Endothelial cell of umbilical vein (primary cell): Measurements from ENCODE around the gene ABHD4. TPM values are rescaled to one million over a fixed set of nuclear protein-coding genes. Genes with fewer than 3 reads are reported as not detected.
A peak's percentile ranks its signal among the peaks of the same experiment; 100 is the strongest.

ENCODE experiments used
- BruUV-seq: library from RNA; stranded (reverse); fragments of 400-500 nt; replicated peaks from 2 replicates; lab custom pipeline; 2021; lab: Mats Ljungman, UMichigan
- CTCF ChIA-PET: fragments of 300-600, 350-600 bp; sonication (Branson Sonifier 250); formaldehyde crosslinking; loops from one replicate; lab custom pipeline; 2021; ENCODE audit warnings: antibody characterized with exemption, inconsistent platforms; lab: Charles Lee
- POLR2A ChIA-PET: fragments of 300-600, 350-600 bp; sonication (Branson Sonifier 250); formaldehyde crosslinking; loops from one replicate; lab custom pipeline; 2021; ENCODE audit warnings: antibody characterized with exemption, inconsistent platforms; lab: Charles Lee
- DNase-seq: peaks from one replicate; pipeline ENCODE4 v3.0.0-alpha.2; 2011; ENCODE audit warnings: low read depth, low spot score
- FAIRE-seq: peaks from 2 replicates; lab custom pipeline; 2011; peaks lifted over from hg19 to GRCh38; lab: Jason Lieb, UNC
- H2AFZ ChIP-seq: 2 replicates; pipeline ENCODE4 v1.6.0; 2012; ENCODE audit warnings: low read depth, low read length, control low read depth, inconsistent platforms
- H3K27ac ChIP-seq: 2 replicates; pipeline ENCODE4 v1.5.1; 2011; ENCODE audit warnings: low read depth, mild to moderate bottlenecking, control low read depth, low read length, moderate library complexity; ENCODE audit not compliant: insufficient read depth
- H3K27me3 ChIP-seq, 2 experiments: 2 replicates each; pipeline versions ENCODE4 v1.6.0 to v1.6.1; 2011; ENCODE audit warnings: low read length in 2 of 2, mixed read lengths in 1 of 2; ENCODE audit not compliant: control insufficient read depth in 2 of 2, insufficient read depth in 2 of 2
- H3K36me3 ChIP-seq, 2 experiments: 2 replicates in 1 of 2; 3 replicates in 1 of 2; pipeline ENCODE4 v1.5.1; 2011; ENCODE audit warnings: low read length in 2 of 2, mild to moderate bottlenecking in 1 of 2, moderate library complexity in 1 of 2; ENCODE audit not compliant: control insufficient read depth in 2 of 2, insufficient read depth in 2 of 2; ENCODE audit errors: extremely low read depth in 1 of 2
- H3K4me1 ChIP-seq: 3 replicates; pipeline ENCODE4 v1.5.1; 2011; ENCODE audit warnings: mild to moderate bottlenecking, low read length; ENCODE audit not compliant: control insufficient read depth, insufficient read depth; ENCODE audit errors: extremely low read depth
- H3K4me2 ChIP-seq: 2 replicates; pipeline ENCODE4 v1.6.1; 2011; ENCODE audit warnings: low read length, control low read depth, mixed read lengths; ENCODE audit not compliant: insufficient read depth
- H3K4me3 ChIP-seq, 3 experiments: fragments of 200-600 bp in 1 of 3; sonication (generic), shearing (Covaris generic) in 1 of 3; replicated peaks in 1 of 3; 2 replicates each; pipeline ENCODE4 v1.5.1; 2011 to 2016; ENCODE audit warnings: control low read depth in 3 of 3, low read length in 3 of 3, mild to moderate bottlenecking in 2 of 3, inconsistent platforms in 1 of 3, low read depth in 1 of 3, moderate library complexity in 1 of 3; ENCODE audit not compliant: insufficient read depth in 1 of 3
- H3K79me2 ChIP-seq: 2 replicates; pipeline ENCODE4 v1.6.0; 2012; ENCODE audit warnings: low read length, inconsistent platforms; ENCODE audit not compliant: control insufficient read depth, insufficient read depth
- H3K9ac ChIP-seq: replicated peaks from 2 replicates; pipeline ENCODE3; 2011; ENCODE audit warnings: low read length, control low read depth; ENCODE audit not compliant: insufficient read depth; ENCODE audit errors: extremely low read depth
- H3K9me1 ChIP-seq: replicated peaks from 3 replicates; pipeline ENCODE4 v1.6.0; 2011; ENCODE audit warnings: mild to moderate bottlenecking, low read length; ENCODE audit not compliant: control insufficient read depth, insufficient read depth; ENCODE audit errors: extremely low read depth
- H3K9me3 ChIP-seq: replicated peaks from 2 replicates; pipeline ENCODE4 v1.5.1; 2012; ENCODE audit warnings: low read length, inconsistent platforms; ENCODE audit not compliant: control insufficient read depth, insufficient read depth
- H4K20me1 ChIP-seq: replicated peaks from 2 replicates; pipeline ENCODE3; 2011; ENCODE audit warnings: mild to moderate bottlenecking, low read length; ENCODE audit not compliant: control insufficient read depth, insufficient read depth; ENCODE audit errors: extremely low read depth
- EZH2 ChIP-seq: IDR thresholded peaks from 2 replicates; pipeline ENCODE4 v1.6.1; 2012; ENCODE audit warnings: borderline replicate concordance, low read depth, mild to moderate bottlenecking, moderate library complexity, low read length, inconsistent platforms; ENCODE audit not compliant: severe bottlenecking
- FOS ChIP-seq: IDR thresholded peaks from 2 replicates; pipeline ENCODE4 v1.6.1; 2011; ENCODE audit warnings: mild to moderate bottlenecking, low read length, moderate library complexity, borderline replicate concordance; ENCODE audit not compliant: insufficient read depth
- GATA2 ChIP-seq: IDR thresholded peaks from 2 replicates; pipeline ENCODE4 v1.7.0; 2011; ENCODE audit warnings: low read depth, mild to moderate bottlenecking, moderate library complexity, mixed read lengths, low read length; ENCODE audit not compliant: insufficient read length, insufficient read depth
- JUN ChIP-seq: IDR thresholded peaks from 2 replicates; pipeline ENCODE4 v1.6.1; 2011; ENCODE audit warnings: borderline replicate concordance, low read depth; ENCODE audit not compliant: insufficient read length, insufficient read depth
- MYC ChIP-seq: IDR thresholded peaks from one replicate; pipeline ENCODE4 v1.6.1; 2011; ENCODE audit warnings: mild to moderate bottlenecking, low read depth, low read length
- POLR2A ChIP-seq: IDR thresholded peaks from 2 replicates; pipeline ENCODE4 v1.6.1; 2012; ENCODE audit warnings: low read depth, mild to moderate bottlenecking, control low read depth, low read length
- POLR2AphosphoS5 ChIP-seq: IDR thresholded peaks from 2 replicates; pipeline ENCODE4 v1.6.1; 2012; ENCODE audit warnings: low read depth, mild to moderate bottlenecking, control low read depth, low read length, moderate library complexity; ENCODE audit not compliant: insufficient read depth
- dilution Hi-C: fragments of 300-500 bp; cut with MboI; formaldehyde crosslinking; loops from one replicate; pipeline ENCODE4 v1.15.0; 2019; ENCODE audit warnings: low sequenced_read_pairs; ENCODE audit not compliant: extremely low pct_ligation_motif_present
- intact Hi-C: fragments of 100-400 bp; cut with micrococcal nuclease; formaldehyde crosslinking; loops from one replicate; pipeline ENCODE4 v1.10.0; 2022
- polyA plus RNA-seq, 4 experiments: library from polyadenylated mRNA; depleted of rRNA in 3 of 4; stranded (reverse) in 3 of 4; unstranded in 1 of 4; fragments of >200 nt; gene quantifications; 2 replicates each; pipeline versions ENCODE4 v1.2.1 to v1.2.3, GENCODE V29; 2011 to 2012; ENCODE audit warnings: missing spikeins in 1 of 4
- total RNA-seq: library from RNA; stranded (reverse); gene quantifications from 2 replicates; pipeline ENCODE4 v1.2.3, GENCODE V29; 2021
- TF ChIP-seq, protein P1 (sequence below): IDR thresholded peaks from 2 replicates; pipeline ENCODE4 v1.6.1; 2011; ENCODE audit not compliant: insufficient read depth, insufficient read length
- TF ChIP-seq, protein P2 (sequence below), 2 donors: IDR thresholded peaks; 1 replicate in 1 of 2; 2 replicates in 1 of 2; pipeline ENCODE4 v1.5.1; 2011; ENCODE audit warnings: low read length in 2 of 2, mild to moderate bottlenecking in 2 of 2, moderate library complexity in 2 of 2, control low read depth in 1 of 2, inconsistent platforms in 1 of 2, low read depth in 1 of 2; ENCODE audit not compliant: insufficient read depth in 1 of 2; ENCODE audit errors: extremely low read depth in 1 of 2

The ABHD4 gene
- total and polyA plus RNA-seq, 2 donors (not counting 3 experiments of a cell fraction or from before 2014, with no cell fraction given), result 34.8 to 45.5 TPM

DNA sequence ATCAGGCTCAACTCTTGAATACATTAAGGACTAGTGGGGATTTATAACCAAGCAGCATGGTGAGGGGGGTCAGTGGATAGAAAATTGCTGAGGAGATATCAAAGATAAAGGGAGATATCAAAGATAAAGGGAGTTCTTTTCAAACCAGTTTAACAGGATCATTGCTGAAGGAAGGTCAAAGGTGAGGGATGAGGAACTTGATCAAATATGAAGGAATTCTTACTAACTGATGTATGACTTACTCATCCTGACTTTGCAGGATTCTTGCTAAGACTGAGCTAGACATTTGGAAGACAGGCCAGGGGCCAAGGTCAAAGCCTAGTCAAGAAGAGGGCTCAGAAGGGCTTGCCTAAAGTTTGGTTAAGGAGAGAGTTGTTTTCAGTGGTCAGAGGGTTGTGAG is 4.8 kb downstream of the ABHD4 start:
- no peaks in the 10 kb centered on the region for H4K20me1 ChIP-seq
- ChIA-PET POLR2A (no interaction called here), CTCF (interaction anchor here (0.8 to 1.7 kb wide), 2 partner anchors 9 to 50 kb away, joined by 3 to 6 read pairs; no protein-coding TSS in a partner anchor)
- no peaks in the 10 kb centered on the region for H3K9me3 ChIP-seq
- TF ChIP-seq GATA2, result peak; percentile 53
- TF ChIP-seq, protein P1, sequence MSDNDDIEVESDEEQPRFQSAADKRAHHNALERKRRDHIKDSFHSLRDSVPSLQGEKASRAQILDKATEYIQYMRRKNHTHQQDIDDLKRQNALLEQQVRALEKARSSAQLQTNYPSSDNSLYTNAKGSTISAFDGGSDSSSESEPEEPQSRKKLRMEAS, result no peak
- intact Hi-C loops, result no loop called here
- no peak overlapping the region for H3K4me3 ChIP-seq
- dilution Hi-C loops, result no loop called here
- BruUV-seq, result no TSS peak
- H3K9me1 ChIP-seq, result no peaks in the 10 kb centered on the region
- no peak overlapping the region for H3K9ac ChIP-seq
- H2AFZ ChIP-seq, result no peak overlapping the region
- no peak overlapping the region for H3K4me2 ChIP-seq
- FAIRE-seq, result no peak
- peaks cover 12% of the 10 kb centered on the region for H3K4me1 ChIP-seq
- no peaks in the 10 kb centered on the region for H3K27me3 ChIP-seq
- H3K36me3 ChIP-seq, result peaks cover 3 to 27% of the 10 kb centered on the region in 2 experiments
- H3K27ac ChIP-seq, result no peak overlapping the region
- H3K79me2 ChIP-seq, result peaks cover 1% of the 10 kb centered on the region
- no peak for DNase-seq

DNA sequence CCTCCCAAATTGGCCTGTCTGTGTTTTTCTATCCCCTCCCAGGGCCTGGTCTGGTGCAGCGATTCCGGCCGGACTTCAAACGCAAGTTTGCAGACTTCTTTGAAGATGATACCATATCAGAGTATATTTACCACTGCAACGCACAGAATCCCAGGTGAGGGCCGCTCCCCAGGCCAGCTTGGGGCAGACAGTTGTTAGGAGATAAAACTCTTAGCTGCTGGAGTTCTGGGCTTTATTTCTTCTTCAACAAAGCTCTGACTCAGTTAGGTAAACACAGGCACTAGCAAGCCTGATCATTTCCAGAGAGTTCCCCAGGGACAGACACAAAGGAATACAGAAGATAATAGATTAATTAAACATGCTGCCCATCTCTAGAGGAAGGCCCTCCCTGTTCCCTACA is 8.3 kb downstream of the ABHD4 start:
- H3K79me2 ChIP-seq, result no peaks in the 10 kb centered on the region
- no peaks in the 10 kb centered on the region for H3K9me3 ChIP-seq
- H3K27me3 ChIP-seq, result no peaks in the 10 kb centered on the region
- ChIA-PET CTCF (interaction anchor here (0.6 to 1.3 kb wide), 2 partner anchors 16 to 36 kb away, joined by 3 read pairs; no protein-coding TSS in a partner anchor), POLR2A (no interaction called here)
- H3K27ac ChIP-seq, result no peak overlapping the region
- FAIRE-seq (no peak), DNase-seq (no peak)
- peaks cover 3% of the 10 kb centered on the region for H3K4me1 ChIP-seq
- no peaks in the 10 kb centered on the region for H3K9me1 ChIP-seq
- H3K36me3 ChIP-seq, result peaks cover 18 to 42% of the 10 kb centered on the region in 2 experiments
- H3K9ac ChIP-seq, result no peak overlapping the region
- H4K20me1 ChIP-seq, result no peaks in the 10 kb centered on the region
- no peak overlapping the region for H3K4me3 ChIP-seq
- TF ChIP-seq POLR2A (no peak), POLR2AphosphoS5 (no peak), MYC (no peak), JUN (no peak), GATA2 (no peak), FOS (no peak), EZH2 (no peak)
- TF ChIP-seq, protein P1, result no peak
- TF ChIP-seq, protein P2, sequence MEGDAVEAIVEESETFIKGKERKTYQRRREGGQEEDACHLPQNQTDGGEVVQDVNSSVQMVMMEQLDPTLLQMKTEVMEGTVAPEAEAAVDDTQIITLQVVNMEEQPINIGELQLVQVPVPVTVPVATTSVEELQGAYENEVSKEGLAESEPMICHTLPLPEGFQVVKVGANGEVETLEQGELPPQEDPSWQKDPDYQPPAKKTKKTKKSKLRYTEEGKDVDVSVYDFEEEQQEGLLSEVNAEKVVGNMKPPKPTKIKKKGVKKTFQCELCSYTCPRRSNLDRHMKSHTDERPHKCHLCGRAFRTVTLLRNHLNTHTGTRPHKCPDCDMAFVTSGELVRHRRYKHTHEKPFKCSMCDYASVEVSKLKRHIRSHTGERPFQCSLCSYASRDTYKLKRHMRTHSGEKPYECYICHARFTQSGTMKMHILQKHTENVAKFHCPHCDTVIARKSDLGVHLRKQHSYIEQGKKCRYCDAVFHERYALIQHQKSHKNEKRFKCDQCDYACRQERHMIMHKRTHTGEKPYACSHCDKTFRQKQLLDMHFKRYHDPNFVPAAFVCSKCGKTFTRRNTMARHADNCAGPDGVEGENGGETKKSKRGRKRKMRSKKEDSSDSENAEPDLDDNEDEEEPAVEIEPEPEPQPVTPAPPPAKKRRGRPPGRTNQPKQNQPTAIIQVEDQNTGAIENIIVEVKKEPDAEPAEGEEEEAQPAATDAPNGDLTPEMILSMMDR (IDR thresholded peaks at IDR 0.05; ENCODE audit: extremely low read depth in 1 of 2, insufficient read depth in 1 of 2, low read depth in 1 of 2, low read length in 2 of 2), result no peak
- intact Hi-C loops, result no loop called here
- no peak overlapping the region for H3K4me2 ChIP-seq
- dilution Hi-C loops, result no loop called here
- H2AFZ ChIP-seq, result no peak overlapping the region
- BruUV-seq, result no TSS peak
